H9 (cell line): ENCODE data around the gene MICAL3. TPM values are rescaled to one million over a fixed set of nuclear protein-coding genes. Genes with fewer than 3 reads are reported as not detected.

Source experiments
- DNase-seq: peaks from one replicate; pipeline ENCODE4 v3.0.0-alpha.2; 2017
- H2AFZ ChIP-seq: one replicate; pipeline ENCODE4 v1.6.1; 2013; ENCODE audit warnings: mild to moderate bottlenecking, low read length, control low read depth, moderate library complexity
- H2AK5ac ChIP-seq: 2 replicates; pipeline ENCODE4 v1.6.1; 2013; ENCODE audit warnings: low read length, control low read depth, mixed read lengths; ENCODE audit not compliant: insufficient read length
- H2BK120ac ChIP-seq: one replicate; pipeline ENCODE4 v1.6.1; 2013; ENCODE audit warnings: low read depth, mild to moderate bottlenecking, low read length, control low read depth, inconsistent platforms; ENCODE audit not compliant: poor library complexity, severe bottlenecking
- H2BK12ac ChIP-seq: 2 replicates; pipeline ENCODE4 v1.6.1; 2013; ENCODE audit warnings: low read length, control low read depth, mixed read lengths, low read depth; ENCODE audit not compliant: insufficient read length
- H2BK15ac ChIP-seq: 2 replicates; pipeline ENCODE4 v1.6.1; 2013; ENCODE audit warnings: low read depth, low read length, control low read depth
- H2BK20ac ChIP-seq: one replicate; pipeline ENCODE4 v1.6.1; 2013; ENCODE audit warnings: low read depth, mild to moderate bottlenecking, low read length, control low read depth, inconsistent platforms; ENCODE audit not compliant: poor library complexity, severe bottlenecking
- H2BK5ac ChIP-seq: 2 replicates; pipeline ENCODE4 v1.6.1; 2013; ENCODE audit warnings: low read length, control low read depth, mixed read lengths; ENCODE audit not compliant: insufficient read length
- H3K14ac ChIP-seq: 2 replicates; pipeline ENCODE4 v1.6.1; 2013; ENCODE audit warnings: low read length, control low read depth; ENCODE audit not compliant: insufficient read depth
- H3K18ac ChIP-seq: 2 replicates; pipeline ENCODE4 v1.6.1; 2013; ENCODE audit warnings: low read depth, mild to moderate bottlenecking, mixed read lengths, low read length, control low read depth; ENCODE audit not compliant: insufficient read length
- H3K23ac ChIP-seq: 2 replicates; pipeline ENCODE4 v1.6.1; 2013; ENCODE audit warnings: low read length, control low read depth, mixed read lengths, low read depth; ENCODE audit not compliant: insufficient read length
- H3K23me2 ChIP-seq: 2 replicates; pipeline ENCODE4 v1.6.1; 2013; ENCODE audit warnings: low read depth, mild to moderate bottlenecking, mixed read lengths, low read length, control low read depth; ENCODE audit not compliant: insufficient read length, poor library complexity, severe bottlenecking
- H3K27ac ChIP-seq: 2 replicates; pipeline ENCODE4 v1.5.1; 2013; ENCODE audit warnings: low read length, control low read depth, mixed read lengths, low read depth; ENCODE audit not compliant: insufficient read length
- H3K27me3 ChIP-seq: 2 replicates; pipeline ENCODE4 v1.6.1; 2013; ENCODE audit warnings: low read length, control low read depth, inconsistent platforms; ENCODE audit not compliant: insufficient read depth
- H3K4ac ChIP-seq: 2 replicates; pipeline ENCODE4 v1.6.1; 2013; ENCODE audit warnings: low read depth, mild to moderate bottlenecking, control low read depth, inconsistent platforms, low read length, moderate library complexity
- H3K4me1 ChIP-seq: 2 replicates; pipeline ENCODE4 v1.6.1; 2013; ENCODE audit warnings: low read length, control low read depth, inconsistent platforms; ENCODE audit not compliant: insufficient read depth
- H3K4me2 ChIP-seq: 2 replicates; pipeline ENCODE4 v1.6.1; 2013; ENCODE audit warnings: low read length, control low read depth, mixed read lengths; ENCODE audit not compliant: insufficient read length, insufficient read depth
- H3K56ac ChIP-seq: 2 replicates; pipeline ENCODE4 v1.6.1; 2013; ENCODE audit warnings: low read depth, mild to moderate bottlenecking, mixed read lengths, low read length, control low read depth; ENCODE audit not compliant: insufficient read length
- H3K79me1 ChIP-seq: 2 replicates; pipeline ENCODE4 v1.6.1; 2013; ENCODE audit warnings: low read depth, mild to moderate bottlenecking, moderate library complexity, low read length, control low read depth, inconsistent platforms; ENCODE audit not compliant: insufficient read depth, poor library complexity, severe bottlenecking
- H3K79me2 ChIP-seq: 2 replicates; pipeline ENCODE4 v1.6.1; 2013; ENCODE audit warnings: low read length, control low read depth, inconsistent platforms; ENCODE audit not compliant: insufficient read depth
- H3K9ac ChIP-seq: 2 replicates; pipeline ENCODE4 v1.6.1; 2013; ENCODE audit warnings: low read length, control low read depth, mixed read lengths; ENCODE audit not compliant: insufficient read length; ENCODE audit errors: extremely low read depth
- H3K9me3 ChIP-seq: one replicate; pipeline ENCODE4 v1.6.1; 2013; ENCODE audit warnings: low read depth, low read length, inconsistent platforms; ENCODE audit not compliant: control insufficient read depth
- H3T11ph ChIP-seq: one replicate; pipeline ENCODE4 v1.6.1; 2013; ENCODE audit warnings: mild to moderate bottlenecking, low read length, control low read depth, inconsistent platforms
- H4K20me1 ChIP-seq: one replicate; pipeline ENCODE4 v1.6.1; 2013; ENCODE audit not compliant: control insufficient read depth, insufficient read length, insufficient read depth
- H4K5ac ChIP-seq: 2 replicates; pipeline ENCODE4 v1.6.1; 2013; ENCODE audit warnings: low read depth, mild to moderate bottlenecking, mixed read lengths, low read length, control low read depth; ENCODE audit not compliant: insufficient read length
- H4K8ac ChIP-seq: replicated peaks from 2 replicates; pipeline ENCODE4 v1.6.1; 2013; ENCODE audit warnings: low read length, control low read depth, mixed read lengths, low read depth; ENCODE audit not compliant: insufficient read length
- H4K91ac ChIP-seq: 2 replicates; pipeline ENCODE4 v1.6.1; 2013; ENCODE audit warnings: low read depth, mild to moderate bottlenecking, moderate library complexity, mixed read lengths, low read length, control low read depth; ENCODE audit not compliant: insufficient read length
- H3K27ac Mint-ChIP-seq, 3 experiments: 2 replicates in 2 of 3; 3 replicates in 1 of 3; pipeline ENCODE4 v1.8.0; 2020 to 2021; ENCODE audit warnings: mixed read lengths in 3 of 3, mild to moderate bottlenecking in 1 of 3, moderate library complexity in 1 of 3
- H3K27me3 Mint-ChIP-seq: 2 replicates; pipeline ENCODE4 v1.8.0; 2021; ENCODE audit warnings: low read depth, mild to moderate bottlenecking, moderate library complexity, mixed read lengths
- H3K36me3 Mint-ChIP-seq, 3 experiments: 2 replicates in 2 of 3; 3 replicates in 1 of 3; pipeline ENCODE4 v1.8.0; 2020 to 2021; ENCODE audit warnings: low read depth in 3 of 3, mixed read lengths in 3 of 3; ENCODE audit not compliant: insufficient read depth in 1 of 3
- H3K4me1 Mint-ChIP-seq, 2 experiments: 2 replicates each; pipeline ENCODE4 v1.8.0; 2020; ENCODE audit warnings: mixed read lengths in 2 of 2
- H3K4me3 Mint-ChIP-seq, 2 experiments: 2 replicates in 1 of 2; 3 replicates in 1 of 2; pipeline ENCODE4 v1.8.0; 2020 to 2021; ENCODE audit warnings: mild to moderate bottlenecking in 2 of 2, mixed read lengths in 2 of 2, moderate library complexity in 1 of 2
- H3K9me3 Mint-ChIP-seq, 2 experiments: 2 replicates in 1 of 2; 3 replicates in 1 of 2; pipeline ENCODE4 v1.8.0; 2020; ENCODE audit warnings: mild to moderate bottlenecking in 2 of 2, mixed read lengths in 2 of 2, moderate library complexity in 1 of 2
- WGBS: extraction: QIAGEN DNeasy Blood & Tissue Kit; methylation state at CpG from one replicate; pipeline ENCODE4 v1.1.7; 2013; ENCODE audit warnings: missing lambda C conversion rate, low lambda C conversion rate, mixed read lengths; ENCODE audit not compliant: insufficient read length; ENCODE audit errors: extremely low coverage; 5-methylcytosine and 5-hydroxymethylcytosine counted together
- total RNA-seq: library from RNA; stranded (reverse); gene quantifications from 2 replicates; pipeline ENCODE4 v1.2.1, GENCODE V29; 2021
- TF ChIP-seq, protein P1 (sequence below): fragments of 200-600 bp; sonication (generic); conservative IDR thresholded peaks from 3 replicates; pipeline ENCODE4 v1.8.0; 2021; ENCODE audit warnings: antibody characterized with exemption, mild to moderate bottlenecking

MICAL3 gene
- total RNA-seq, 1 experiment from 2014 or later = 50.2 TPM

DNA sequence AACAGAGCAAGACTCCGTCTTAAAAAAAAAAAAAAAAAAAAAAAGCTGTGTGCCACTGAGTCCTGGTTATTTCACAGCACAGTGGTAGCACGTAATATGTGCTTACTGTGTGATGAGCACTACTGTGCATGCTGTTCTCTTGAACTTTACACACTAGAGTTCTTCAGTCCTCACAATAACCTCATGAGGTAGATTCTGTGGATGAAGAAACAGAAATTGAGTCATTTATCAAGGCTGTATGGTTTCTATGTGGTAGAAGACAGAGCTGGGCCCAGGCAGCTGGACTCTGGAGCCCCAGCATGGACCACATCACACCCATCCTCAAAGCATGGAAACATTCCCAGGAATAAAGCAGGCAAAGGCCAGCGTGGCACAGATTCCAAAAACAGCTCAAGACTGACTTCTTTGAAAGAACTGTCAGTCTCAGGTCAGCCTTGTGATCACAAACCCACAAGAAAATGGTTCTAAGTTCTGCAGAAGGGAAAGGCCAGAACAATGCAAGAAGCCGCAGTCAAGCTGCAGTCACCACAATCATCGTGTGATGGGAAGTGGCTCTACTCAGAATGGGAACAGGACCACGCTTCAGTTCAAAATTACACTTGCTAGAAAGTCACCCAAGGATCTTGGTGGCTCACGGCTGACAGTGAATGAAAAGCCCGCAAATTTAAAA, 49.5 kb downstream of the MICAL3 start:
- H3K79me2 ChIP-seq = peaks cover 11% of the 10 kb centered on the region; the same call in 1 of the 2 replicates
- H3K9me3 ChIP-seq = no peaks in the 10 kb centered on the region
- H3K23ac ChIP-seq = no peak overlapping the region
- no peak overlapping the region for H2AK5ac ChIP-seq
- H3K4ac ChIP-seq = no peak overlapping the region
- H4K8ac ChIP-seq = no peak overlapping the region
- H2BK15ac ChIP-seq = no peak overlapping the region
- no peak overlapping the region for H3K14ac ChIP-seq
- no peaks in the 10 kb centered on the region for H3K23me2 ChIP-seq
- H4K5ac ChIP-seq = no peak overlapping the region
- peaks cover 24 to 35% of the 10 kb centered on the region in 2 experiments for H3K4me1 Mint-ChIP-seq
- H3K27me3 Mint-ChIP-seq = no peaks in the 10 kb centered on the region
- no peak overlapping the region; a peak in 1 of 7 replicates for H3K27ac Mint-ChIP-seq
- H2BK20ac ChIP-seq = no peak overlapping the region
- H3K27me3 ChIP-seq = no peaks in the 10 kb centered on the region
- DNase-seq = no peak
- no peaks in the 10 kb centered on the region for H3K79me1 ChIP-seq
- H2BK12ac ChIP-seq = no peak overlapping the region
- H4K20me1 ChIP-seq = no peaks in the 10 kb centered on the region
- peaks cover 3 to 4% (median 3%) of the 10 kb centered on the region in 3 experiments; a peak in 3 of 7 replicates for H3K36me3 Mint-ChIP-seq
- no peak overlapping the region for H4K91ac ChIP-seq
- no peak overlapping the region for H3T11ph ChIP-seq
- H3K4me3 Mint-ChIP-seq = no peak overlapping the region
- TF ChIP-seq, protein P1, sequence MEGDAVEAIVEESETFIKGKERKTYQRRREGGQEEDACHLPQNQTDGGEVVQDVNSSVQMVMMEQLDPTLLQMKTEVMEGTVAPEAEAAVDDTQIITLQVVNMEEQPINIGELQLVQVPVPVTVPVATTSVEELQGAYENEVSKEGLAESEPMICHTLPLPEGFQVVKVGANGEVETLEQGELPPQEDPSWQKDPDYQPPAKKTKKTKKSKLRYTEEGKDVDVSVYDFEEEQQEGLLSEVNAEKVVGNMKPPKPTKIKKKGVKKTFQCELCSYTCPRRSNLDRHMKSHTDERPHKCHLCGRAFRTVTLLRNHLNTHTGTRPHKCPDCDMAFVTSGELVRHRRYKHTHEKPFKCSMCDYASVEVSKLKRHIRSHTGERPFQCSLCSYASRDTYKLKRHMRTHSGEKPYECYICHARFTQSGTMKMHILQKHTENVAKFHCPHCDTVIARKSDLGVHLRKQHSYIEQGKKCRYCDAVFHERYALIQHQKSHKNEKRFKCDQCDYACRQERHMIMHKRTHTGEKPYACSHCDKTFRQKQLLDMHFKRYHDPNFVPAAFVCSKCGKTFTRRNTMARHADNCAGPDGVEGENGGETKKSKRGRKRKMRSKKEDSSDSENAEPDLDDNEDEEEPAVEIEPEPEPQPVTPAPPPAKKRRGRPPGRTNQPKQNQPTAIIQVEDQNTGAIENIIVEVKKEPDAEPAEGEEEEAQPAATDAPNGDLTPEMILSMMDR = no peak
- H3K4me1 ChIP-seq = peaks cover 2% of the 10 kb centered on the region; the same call in 1 of the 2 replicates
- no peak overlapping the region for H2BK120ac ChIP-seq
- WGBS = no CpG with 5 or more reads among the region's 8 CpGs
- peaks cover 3 to 6% of the 10 kb centered on the region in 2 experiments; a peak in 3 of 5 replicates for H3K9me3 Mint-ChIP-seq
- no peak overlapping the region for H3K27ac ChIP-seq
- no peak overlapping the region for H2AFZ ChIP-seq
- H3K56ac ChIP-seq = no peak overlapping the region
- no peak overlapping the region for H3K18ac ChIP-seq
- no peak overlapping the region for H3K4me2 ChIP-seq
- no peak overlapping the region for H2BK5ac ChIP-seq
- no peak overlapping the region for H3K9ac ChIP-seq
